NCI-H1105 treated with DMSO at 0.1 percent for 48 hours (cell line): ENCODE results near the gene JMJD8.

Experiments
- DNase-seq: peaks from one replicate; lab custom pipeline; 2025; lab: John Stamatoyannopoulos, UW

Gene JMJD8, protein sequence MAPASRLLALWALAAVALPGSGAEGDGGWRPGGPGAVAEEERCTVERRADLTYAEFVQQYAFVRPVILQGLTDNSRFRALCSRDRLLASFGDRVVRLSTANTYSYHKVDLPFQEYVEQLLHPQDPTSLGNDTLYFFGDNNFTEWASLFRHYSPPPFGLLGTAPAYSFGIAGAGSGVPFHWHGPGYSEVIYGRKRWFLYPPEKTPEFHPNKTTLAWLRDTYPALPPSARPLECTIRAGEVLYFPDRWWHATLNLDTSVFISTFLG

DNA sequence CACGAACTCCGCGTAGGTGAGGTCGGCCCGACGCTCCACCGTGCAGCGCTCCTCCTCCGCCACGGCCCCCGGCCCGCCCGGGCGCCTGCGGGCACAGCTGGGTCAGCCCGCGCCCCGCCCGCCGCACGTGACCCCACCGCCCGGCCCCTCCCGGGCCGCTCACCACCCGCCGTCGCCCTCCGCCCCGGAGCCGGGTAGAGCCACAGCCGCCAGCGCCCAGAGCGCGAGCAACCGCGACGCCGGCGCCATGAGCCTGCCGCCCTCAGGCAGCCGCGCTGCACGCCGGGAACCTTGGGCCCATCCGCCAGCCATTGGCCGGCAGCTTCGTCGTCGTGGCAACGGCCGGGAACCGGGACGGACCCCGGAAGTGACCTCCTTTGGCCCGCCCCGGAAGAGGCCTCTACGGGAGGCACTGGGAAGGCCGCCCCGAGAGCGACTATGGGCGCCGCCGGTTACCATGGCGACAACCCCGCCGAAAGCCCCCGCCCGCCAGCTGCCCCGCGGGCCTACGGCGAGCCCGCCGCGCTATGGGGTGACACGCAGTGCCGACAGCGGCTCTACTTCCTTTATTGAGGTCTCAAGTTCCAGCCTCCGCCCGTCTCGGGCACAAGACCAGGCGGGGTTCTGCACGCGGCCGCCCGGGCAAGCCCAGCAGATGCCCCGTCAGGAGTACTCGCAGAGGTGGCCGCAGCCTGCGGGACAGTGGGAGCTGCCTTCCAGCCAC, at the start of gene JMJD8:
Gene JMJD8 (minus strand): TSS at position 264 of the 724 bp plus-strand sequence. CDS start 15 bp downstream, at position 249.
- peak; percentile 83 for DNase-seq

DNA sequence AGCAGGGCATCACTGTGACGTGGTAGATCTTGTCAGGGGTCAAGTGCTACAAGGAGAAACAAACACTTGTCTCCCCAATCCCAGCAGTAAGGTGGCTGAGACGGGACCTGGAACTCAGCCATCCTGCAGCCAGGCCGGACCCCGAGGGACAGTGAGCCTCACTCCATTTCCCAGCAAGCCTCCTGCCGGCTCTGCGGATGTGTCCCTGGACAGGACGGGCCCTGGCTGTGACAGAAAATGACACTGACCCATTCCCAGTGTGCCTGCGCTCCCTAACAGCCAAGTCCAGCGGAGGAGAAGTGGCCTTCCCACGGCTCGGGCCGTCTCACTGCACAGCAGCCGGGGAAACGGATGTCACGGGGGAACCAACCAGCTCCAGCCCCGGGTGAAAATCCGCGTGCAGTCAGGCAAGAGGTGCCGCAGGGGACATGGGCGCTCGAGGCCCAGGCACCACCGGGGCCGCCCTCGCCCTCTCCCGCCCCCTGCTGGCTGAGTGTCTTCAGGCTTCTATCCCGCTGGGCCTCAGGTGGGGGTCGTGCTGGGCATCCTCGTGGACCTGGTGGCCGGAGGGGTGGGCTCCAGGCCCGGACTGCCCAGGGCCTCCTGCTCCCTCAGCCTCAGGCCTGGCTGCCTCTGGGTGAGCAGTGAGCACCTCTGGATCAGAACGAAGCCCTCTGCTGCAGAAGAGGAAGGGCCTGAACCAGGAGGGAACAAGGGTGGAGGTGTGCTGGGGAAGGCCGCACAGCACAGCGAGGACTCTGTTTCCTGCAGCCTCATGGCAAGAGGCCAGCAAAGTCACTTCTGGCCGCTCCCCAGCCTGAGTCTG, 49.5 kb upstream of the JMJD8 start:
- DNase-seq = no peak

DNA sequence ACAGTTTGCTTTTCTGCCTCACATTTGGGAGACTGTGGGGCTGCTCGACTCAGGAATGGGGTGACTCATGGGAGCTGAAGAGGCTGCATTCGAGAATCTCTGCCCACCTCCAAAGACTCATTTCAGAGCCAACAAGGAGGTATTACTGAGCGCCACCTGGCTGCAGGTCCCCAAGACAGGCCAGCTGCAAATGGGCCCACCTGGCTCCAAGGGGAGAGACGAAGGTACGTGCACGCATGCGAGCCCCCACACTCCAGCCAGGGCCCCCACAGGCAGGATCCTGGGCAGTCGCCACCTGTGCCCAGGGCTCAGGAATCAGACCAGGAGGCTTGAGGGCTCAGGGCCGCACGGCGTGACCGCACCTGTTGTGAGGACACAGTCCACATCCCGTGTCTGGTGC, 48.8 kb upstream of the JMJD8 start:
- DNase-seq = no peak

DNA sequence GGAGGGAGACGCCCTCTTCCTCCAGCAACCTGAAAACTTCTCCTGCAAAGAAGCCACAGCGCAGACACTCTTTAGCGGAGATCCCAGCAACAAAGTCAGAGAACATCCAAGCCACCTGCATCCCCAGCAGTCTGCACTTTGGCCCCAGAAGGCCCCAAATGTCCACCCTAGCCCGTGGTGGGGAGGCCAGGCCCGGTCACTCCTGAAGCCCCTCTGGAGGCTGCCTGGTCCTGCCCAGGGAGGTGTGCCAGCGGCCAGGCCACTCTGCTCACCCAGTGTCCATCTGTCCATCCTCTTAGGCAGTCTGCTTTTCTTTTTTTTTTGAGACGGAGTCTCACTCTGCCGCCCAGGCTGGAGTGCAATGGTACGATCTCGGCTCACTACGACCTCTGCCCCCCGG, 48.2 kb upstream of the JMJD8 start:
- DNase-seq = no peak

DNA sequence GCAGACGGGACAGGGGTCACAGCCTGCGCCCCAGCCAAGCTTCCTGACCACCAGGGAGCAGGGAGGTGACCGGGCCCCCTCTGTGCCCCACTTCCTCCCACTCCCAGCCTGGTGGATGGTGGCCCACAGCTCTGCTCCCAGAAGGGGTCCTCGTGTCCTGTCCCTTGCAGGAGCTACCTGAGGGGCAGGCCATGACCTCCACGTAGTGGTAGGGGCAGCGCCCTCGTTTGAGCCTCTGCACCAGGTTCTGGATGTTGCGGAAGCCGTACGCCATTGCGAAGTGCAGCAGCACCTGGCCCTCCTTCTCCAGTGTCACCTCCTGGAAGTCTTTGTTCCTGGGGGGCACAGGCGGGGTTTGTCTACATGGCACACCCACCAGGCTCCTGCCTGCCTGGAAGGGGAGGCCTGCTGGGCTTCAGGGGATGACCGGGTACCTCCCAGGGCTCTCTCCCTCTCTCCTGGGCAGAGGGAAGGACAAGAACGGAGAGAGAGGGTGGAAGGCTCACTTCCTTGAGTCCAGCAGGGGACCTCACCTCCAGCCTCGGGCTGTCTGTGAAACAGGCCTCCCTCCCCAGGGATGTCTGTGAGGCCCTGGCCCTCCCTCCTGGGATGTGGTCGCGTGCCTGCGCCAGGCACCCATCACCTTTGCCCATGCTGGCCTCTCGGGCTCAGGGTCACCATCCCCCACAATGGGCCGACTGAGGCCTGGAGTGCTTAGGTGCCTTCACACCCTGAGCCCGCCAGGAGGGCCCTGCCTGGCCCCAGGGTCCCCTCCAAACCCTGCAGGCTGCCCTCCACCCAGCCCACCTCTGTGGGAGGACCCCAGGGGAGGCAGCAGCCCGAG, 46.8 kb upstream of the JMJD8 start:
- no peak for DNase-seq

DNA sequence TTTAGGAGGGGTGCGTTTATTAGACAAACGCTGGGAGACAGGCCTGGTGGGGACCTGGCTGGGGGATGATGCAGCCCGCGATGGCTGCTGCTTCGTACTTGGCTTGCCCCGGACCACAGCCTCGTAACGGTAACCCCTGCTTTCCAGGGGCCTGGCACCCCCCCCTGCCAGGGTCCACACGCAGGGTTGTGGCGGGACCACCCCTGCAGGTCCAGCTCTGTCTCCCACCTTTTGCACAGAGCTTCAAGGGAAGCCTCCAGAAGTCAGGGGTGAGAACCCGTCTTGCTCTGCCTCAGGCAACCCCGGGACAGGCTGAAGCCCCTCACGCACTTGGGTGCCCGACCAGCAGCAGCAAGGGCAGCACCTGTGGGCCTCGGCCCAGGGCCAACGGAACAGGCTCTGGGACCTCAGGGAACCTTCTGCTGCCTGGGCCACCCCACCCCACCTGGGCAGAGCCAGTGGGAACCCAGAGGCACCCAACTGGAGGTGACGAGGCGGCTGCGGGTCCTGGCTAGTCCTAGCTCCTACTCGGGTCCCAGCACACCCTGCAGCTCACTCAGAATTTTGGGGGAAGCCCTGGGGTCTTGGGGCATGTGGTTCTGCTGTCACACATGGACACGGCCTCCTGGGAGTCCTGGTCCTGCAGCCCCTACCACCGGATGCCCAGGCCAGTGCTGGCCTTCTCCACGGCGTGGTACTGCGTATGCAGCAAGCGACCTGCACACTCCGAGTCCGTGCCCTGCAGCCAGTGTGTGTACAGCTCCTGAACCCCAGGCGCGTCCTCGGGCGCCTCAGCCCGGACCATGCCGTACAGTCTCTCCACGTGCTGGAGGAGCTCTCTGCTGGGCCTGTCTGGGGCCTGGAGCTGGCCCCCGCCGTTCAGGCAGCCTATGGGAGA, 45.9 kb upstream of the JMJD8 start:
- DNase-seq = no peak

DNA sequence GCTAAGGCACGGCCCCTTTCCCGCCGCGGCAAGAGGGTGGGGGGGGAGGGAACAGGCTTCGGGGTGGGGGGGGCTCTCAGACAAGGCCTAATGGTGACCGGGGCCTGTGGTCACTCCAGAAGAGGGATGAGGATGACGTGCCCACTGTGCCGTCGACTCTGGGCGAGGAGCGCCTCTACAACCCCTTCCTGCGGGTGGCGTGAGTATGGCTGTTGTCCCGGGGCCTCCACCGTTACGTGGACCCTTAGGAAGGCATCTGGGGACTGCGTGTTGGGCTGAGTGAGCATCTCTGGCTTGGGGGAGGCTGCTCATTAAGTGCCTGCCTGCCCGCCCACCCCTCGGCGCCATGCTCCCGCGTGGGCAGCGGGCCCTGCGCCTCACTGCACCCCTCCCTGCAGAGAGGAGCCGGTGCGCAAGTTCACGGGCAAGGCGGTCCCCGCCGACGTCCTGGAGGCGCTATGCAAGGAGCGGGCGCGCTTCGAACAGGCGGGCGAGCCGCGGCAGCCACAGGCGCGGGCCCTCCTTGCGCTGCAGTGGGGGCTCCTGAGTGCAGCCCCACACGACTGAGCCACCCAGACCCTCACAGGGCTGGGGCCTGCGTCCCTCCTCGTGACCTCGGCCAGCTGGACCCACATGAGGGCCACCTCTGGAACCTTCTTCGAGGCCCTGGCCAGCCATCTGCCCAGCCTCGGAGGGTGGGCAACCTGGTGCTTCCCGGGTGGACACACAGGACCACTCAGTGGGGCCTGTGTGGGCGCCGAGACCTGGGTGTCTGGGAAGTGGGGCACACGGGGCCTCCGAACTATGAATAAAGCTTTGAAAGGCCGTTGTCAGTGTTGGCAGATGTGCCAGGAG, 45.0 kb upstream of the JMJD8 start:
- no peak for DNase-seq

DNA sequence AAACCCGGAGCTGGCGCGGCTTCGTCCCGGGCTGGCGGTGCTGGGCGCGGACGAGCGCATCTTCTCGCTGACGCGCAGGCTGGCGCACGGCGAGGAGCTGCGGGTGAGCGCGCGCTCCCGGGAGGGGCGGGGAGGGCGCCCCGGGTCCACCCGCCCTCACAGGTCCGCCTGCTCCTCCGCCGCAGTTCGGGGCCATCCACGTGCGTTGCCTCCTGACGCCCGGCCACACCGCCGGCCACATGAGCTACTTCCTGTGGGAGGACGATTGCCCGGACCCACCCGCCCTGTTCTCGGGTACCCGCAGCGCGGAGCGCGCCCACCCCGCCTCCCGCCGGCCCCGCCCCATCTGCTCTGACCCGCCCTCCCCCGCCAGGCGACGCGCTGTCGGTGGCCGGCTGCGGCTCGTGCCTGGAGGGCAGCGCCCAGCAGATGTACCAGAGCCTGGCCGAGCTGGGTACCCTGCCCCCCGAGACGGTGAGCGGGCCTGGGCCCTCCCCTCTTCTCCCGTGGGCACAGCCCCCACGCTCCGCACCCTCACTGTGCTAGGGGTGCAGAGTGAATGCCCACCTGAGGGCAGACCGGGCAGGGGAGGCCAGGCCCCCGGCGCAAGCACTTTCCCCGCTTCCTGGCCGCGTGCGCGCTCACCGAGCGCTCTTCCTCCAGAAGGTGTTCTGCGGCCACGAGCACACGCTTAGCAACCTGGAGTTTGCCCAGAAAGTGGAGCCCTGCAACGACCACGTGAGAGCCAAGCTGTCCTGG, 44.2 kb upstream of the JMJD8 start:
- DNase-seq = peak; percentile 21

DNA sequence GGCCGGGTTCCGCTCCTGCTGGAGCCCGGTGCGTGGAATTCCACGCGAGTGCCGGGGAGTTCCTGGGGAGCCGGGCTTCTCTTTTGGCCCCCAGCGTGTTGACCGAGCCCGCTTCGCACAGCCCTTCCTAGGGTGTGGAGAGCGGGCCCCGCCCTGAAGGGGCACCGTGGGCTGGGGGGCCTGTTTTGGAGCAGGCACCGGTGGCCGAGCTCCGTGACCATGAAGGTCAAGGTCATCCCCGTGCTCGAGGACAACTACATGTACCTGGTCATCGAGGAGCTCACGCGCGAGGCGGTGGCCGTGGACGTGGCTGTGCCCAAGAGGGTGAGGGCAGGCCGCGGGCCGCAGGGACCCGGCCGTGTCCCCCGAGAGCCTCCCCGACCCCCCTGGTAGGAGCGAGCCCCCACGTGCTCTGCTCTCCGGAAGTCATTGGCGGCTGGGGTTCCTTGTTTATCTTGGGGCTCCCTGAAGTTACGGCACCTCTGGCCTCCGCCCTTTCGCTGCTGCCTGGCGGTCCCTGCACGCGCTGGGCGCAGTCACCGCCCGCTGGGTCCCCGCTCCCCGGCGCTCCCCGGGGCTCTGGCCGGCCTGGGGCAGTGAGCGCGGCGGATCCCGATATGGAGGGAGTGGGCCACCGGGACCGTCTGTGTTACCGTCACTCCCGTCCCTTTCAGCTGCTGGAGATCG, 43.3 kb upstream of the JMJD8 start:
- DNase-seq = no peak

DNA sequence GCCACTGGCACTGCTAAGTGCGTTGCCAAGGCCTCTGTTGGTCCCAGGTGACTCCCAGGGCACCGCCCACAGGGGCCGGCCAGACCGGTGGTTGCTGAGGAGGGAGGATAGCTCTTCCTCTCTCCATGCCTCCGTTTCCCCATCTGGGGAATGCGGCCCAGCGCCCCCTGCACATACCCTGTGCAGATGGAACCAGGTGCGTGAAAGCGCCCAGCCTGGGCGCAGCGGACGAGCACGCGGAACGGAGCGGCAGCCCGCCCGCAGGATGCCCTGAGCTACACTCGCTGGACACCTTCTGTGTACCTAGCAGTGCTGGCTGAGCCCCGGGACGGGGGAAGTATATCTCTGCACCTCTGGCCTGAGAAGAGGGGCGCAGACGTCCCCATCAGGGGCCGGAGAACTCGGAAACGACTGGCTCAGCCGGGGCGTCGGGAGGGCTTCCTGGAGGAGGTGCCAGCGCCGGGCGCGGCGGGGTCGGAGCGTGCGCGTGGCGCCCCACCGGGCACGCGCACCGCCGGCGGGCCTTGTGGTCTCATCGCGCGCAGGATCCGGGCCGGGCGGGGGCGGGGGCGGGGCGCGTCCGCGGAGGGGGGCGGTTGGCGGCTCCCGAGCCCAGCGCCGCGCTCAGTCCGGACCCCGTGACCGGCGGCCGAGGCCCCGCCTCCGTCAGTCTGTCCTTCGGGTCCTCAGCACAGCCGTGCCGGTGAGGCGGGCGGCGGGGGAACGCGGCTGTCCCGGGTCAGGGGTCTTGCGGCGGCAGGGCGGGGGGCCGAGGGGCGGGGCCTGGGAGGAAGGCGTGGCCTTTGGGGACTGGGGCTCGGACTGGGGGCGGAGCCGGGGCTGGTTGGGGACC, 42.5 kb upstream of the JMJD8 start, which contains the start of the genes CCDC78 and HAGHL:
Gene CCDC78 (minus strand): TSS at position 6 of the 853 bp plus-strand sequence. CDS start 76 bp downstream, outside the sequence.
Gene HAGHL (plus strand): TSS at position 669 of the 853 bp plus-strand sequence. CDS start 404 bp downstream, outside the sequence.
- DNase-seq = no peak

DNA sequence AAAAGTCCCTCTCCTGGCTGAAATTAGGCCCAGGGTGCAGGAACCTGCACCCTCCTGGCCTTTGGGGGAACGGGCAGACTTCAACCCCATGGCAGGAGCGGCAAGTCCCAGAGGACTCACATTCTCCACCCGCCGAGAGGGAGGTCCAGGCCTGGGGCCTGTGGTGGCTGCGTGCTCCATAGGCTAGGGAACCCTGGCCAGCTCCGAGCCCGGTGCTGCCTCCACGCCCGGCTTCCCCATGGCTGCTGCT, 42.0 kb upstream of the JMJD8 start:
- no peak for DNase-seq

DNA sequence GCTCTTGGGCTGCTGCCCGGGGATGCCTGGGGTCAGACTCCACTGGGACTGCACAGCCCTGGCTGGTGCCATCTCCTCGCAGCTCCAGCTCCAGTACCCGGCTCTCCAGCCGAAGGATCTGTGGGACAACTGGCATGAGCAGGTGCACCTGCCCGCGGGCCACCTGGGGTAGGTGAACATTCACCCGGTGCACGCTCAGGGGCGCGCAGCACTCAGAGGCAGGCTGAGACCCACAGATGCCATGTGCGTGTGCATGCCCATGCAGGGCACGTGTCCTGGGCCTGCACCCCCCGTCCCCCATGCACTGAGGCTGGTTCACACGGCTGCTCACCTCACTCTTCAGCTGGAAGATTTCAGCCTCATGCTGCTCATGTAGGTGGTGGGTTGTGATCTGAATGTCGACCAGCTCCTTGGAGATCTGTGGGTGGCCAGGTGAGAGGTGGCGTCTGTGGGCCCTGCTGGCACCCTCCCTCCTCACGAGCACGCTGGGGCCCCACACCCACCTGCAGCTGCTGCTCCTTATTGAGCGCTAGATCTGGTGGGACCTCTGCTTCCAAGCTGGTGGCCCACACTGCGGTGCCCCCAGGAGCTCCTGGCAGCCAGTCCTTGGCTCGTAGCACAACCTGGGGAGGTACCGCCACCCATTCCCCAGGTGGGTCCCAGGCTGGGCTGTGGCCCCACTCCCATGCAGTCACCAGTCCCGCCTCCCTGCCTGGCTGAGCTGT, 41.5 kb upstream of the JMJD8 start:
- no peak for DNase-seq

DNA sequence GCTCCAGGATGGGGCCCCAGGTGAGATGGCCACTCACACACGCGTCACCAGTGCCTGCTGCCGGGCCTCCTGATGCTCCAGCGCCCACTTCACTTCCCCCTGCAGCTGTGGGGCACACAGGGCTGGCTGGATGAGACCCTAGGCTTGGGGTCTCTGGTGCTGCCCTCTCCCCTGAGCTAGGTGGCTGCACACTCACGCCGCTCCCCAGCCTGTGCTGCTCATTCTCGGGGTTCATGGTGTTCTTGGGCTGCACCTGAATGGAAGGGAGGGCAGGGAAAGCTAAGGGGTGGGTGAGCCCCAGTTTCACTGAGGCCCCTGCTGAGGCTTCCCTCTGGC, 40.9 kb upstream of the JMJD8 start:
- no peak for DNase-seq

DNA sequence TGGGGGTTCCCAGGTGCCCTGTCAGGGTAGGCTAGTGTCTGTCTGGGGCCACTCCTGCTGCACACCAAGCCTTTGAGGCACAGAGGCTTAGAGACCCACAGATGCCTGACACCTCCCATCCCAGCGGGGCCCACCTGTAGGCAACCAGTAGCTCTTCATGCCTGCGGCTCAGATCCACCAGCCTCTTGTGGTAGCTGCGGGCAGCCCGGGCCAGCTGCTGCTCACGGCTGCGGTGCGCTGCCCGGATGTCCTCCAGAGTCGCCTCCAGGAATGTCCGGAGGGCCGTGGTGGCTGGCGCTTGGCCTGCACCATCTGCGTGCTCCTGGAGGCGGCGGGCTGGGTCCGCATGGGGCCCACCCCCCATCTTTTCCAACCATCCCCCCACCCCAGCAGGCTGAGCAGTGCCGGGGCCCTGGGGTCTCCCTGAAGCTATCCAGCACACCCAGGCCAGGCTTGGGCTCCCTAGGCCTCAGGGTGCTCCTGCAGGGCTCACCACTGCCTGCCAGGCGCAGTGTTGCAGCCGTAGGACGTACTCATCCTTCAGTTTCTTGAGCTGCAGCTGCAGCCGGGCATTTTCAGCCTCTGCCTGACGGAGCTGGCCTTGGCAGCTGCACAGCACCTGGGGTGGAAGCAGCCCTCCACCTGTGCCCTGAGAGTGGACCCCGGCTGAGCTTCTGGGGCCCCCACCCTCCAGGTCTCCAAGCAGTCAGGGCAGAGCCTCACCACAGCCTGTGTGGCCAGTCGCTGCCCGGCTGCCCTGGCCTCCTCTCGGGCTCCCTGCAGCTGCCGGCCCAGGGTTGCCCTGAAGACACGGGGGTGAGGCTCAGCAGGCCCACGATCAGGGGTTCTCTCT, 40.3 kb upstream of the JMJD8 start:
- DNase-seq = no peak

DNA sequence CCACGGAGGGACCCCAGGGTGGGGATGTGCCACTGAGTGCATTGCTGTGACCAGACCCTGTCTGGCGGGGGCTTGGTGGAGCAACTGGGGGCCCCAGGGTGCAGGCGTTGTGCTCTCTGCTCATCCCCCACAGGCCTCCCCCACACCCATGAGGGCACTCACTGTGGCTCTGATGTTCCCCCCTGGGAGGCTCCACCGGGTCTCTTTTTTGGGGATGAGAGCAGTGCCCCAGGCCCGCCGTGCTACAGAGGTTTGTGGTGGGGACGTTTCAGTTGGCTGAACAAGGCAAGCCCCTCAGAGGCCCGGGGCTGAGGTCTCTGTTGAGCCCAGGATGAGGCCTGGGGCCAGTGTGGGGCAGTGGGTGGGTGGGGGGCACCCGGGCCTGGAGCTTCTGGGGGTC, 39.6 kb upstream of the JMJD8 start:
- DNase-seq = no peak
